ENCODE results near the gene LIMA1. TPM values are rescaled to one million over a fixed set of nuclear protein-coding genes. Genes with fewer than 3 reads are reported as not detected.
"Not testable (repeated sequence)": the region's sequence is repeated elsewhere in the genome, so short reads cannot be mapped to it uniquely, and the experiment has no call there.

LIMA1 gene
- total and polyA plus RNA-seq, 2 donors = 46.9 to 120 TPM

GRCh38 chr12:50257236-50258166, 25.8 kb downstream of the LIMA1 start:
- no peak overlapping the region for H3K4me3 ChIP-seq (ENCODE audit: low read length in 2 of 2)

GRCh38 chr12:50256761-50257160, 26.6 kb downstream of the LIMA1 start:
- Histone ChIP-seq H3K9me3 (ENCODE audit: control insufficient read depth in 2 of 2, insufficient read depth in 1 of 2, low read length in 1 of 2) (no peaks in the 10 kb centered on the region), H3K27me3 (ENCODE audit: control insufficient read depth in 2 of 2, insufficient read depth in 1 of 2, low read length in 1 of 2) (no peaks in the 10 kb centered on the region), H3K27ac (ENCODE audit: low read depth in 1 of 2, low read length in 1 of 2) (no peak overlapping the region), H3K36me3 (ENCODE audit: control insufficient read depth in 2 of 2, insufficient read depth in 2 of 2, low read length in 1 of 2) (no peaks in the 10 kb centered on the region), H3K4me1 (ENCODE audit: control insufficient read depth in 2 of 2, insufficient read depth in 2 of 2, low read length in 2 of 2) (no peaks in the 10 kb centered on the region), H3K4me3 (ENCODE audit: low read length in 2 of 2) (no peak overlapping the region)
- DNase-seq (ENCODE audit: low read depth in 6 of 9, low spot score in 9 of 9) = no peak
- WGBS = 97% methylated on average over 2 of the region's 2 CpGs

More at GRCh38 chr12:50257236-50258166, 25.8 kb downstream of the LIMA1 start:
- H3K4me1 ChIP-seq (ENCODE audit: control insufficient read depth in 2 of 2, insufficient read depth in 2 of 2, low read length in 2 of 2) = no peaks in the 10 kb centered on the region
- no peak overlapping the region for H3K27ac ChIP-seq (ENCODE audit: low read depth in 1 of 2, low read length in 1 of 2)
- H3K9me3 ChIP-seq (ENCODE audit: control insufficient read depth in 2 of 2, insufficient read depth in 1 of 2, low read length in 1 of 2) = no peaks in the 10 kb centered on the region
- no peaks in the 10 kb centered on the region for H3K27me3 ChIP-seq (ENCODE audit: control insufficient read depth in 2 of 2, insufficient read depth in 1 of 2, low read length in 1 of 2)
- no peak for DNase-seq (ENCODE audit: low read depth in 6 of 9, low spot score in 9 of 9)
- 93% methylated on average over 6 of the region's 6 CpGs for WGBS
- H3K36me3 ChIP-seq (ENCODE audit: control insufficient read depth in 2 of 2, insufficient read depth in 2 of 2, low read length in 1 of 2) = no peaks in the 10 kb centered on the region

- no peak overlapping the region for H3K27ac ChIP-seq (ENCODE audit: low read depth in 1 of 2, low read length in 1 of 2)
- 98% methylated on average over 6 of the region's 6 CpGs for WGBS
Measured at GRCh38 chr12:50252977-50253602, 30.2 kb downstream of the LIMA1 start.

GRCh38 chr12:50251619-50252252, 31.6 kb downstream of the LIMA1 start:
- 89% methylated on average over 6 of the region's 6 CpGs for WGBS

More at GRCh38 chr12:50252977-50253602, 30.2 kb downstream of the LIMA1 start:
- no peak for DNase-seq (ENCODE audit: low read depth in 6 of 9, low spot score in 9 of 9)
- no peaks in the 10 kb centered on the region for H3K36me3 ChIP-seq (ENCODE audit: control insufficient read depth in 2 of 2, insufficient read depth in 2 of 2, low read length in 1 of 2)
- no peaks in the 10 kb centered on the region for H3K9me3 ChIP-seq (ENCODE audit: control insufficient read depth in 2 of 2, insufficient read depth in 1 of 2, low read length in 1 of 2)
- no peaks in the 10 kb centered on the region for H3K27me3 ChIP-seq (ENCODE audit: control insufficient read depth in 2 of 2, insufficient read depth in 1 of 2, low read length in 1 of 2)
- H3K4me3 ChIP-seq (ENCODE audit: low read length in 2 of 2) = no peak overlapping the region
- H3K4me1 ChIP-seq (ENCODE audit: control insufficient read depth in 2 of 2, insufficient read depth in 2 of 2, low read length in 2 of 2) = no peaks in the 10 kb centered on the region

GRCh38 chr12:50249464-50250182, 33.7 kb downstream of the LIMA1 start:
- no peaks in the 10 kb centered on the region for H3K36me3 ChIP-seq (ENCODE audit: control insufficient read depth in 2 of 2, insufficient read depth in 2 of 2, low read length in 1 of 2)
- no peak overlapping the region for H3K27ac ChIP-seq (ENCODE audit: low read depth in 1 of 2, low read length in 1 of 2)
- H3K27me3 ChIP-seq (ENCODE audit: control insufficient read depth in 2 of 2, insufficient read depth in 1 of 2, low read length in 1 of 2) = no peaks in the 10 kb centered on the region
- no peaks in the 10 kb centered on the region for H3K4me1 ChIP-seq (ENCODE audit: control insufficient read depth in 2 of 2, insufficient read depth in 2 of 2, low read length in 2 of 2)
- WGBS = 96% methylated on average over 5 of the region's 5 CpGs
- DNase-seq (ENCODE audit: low read depth in 6 of 9, low spot score in 9 of 9) = no peak
- no peaks in the 10 kb centered on the region for H3K9me3 ChIP-seq (ENCODE audit: control insufficient read depth in 2 of 2, insufficient read depth in 1 of 2, low read length in 1 of 2)
- H3K4me3 ChIP-seq (ENCODE audit: low read length in 2 of 2) = no peak overlapping the region

More at GRCh38 chr12:50251619-50252252, 31.6 kb downstream of the LIMA1 start:
- Histone ChIP-seq H3K4me1 (ENCODE audit: control insufficient read depth in 2 of 2, insufficient read depth in 2 of 2, low read length in 2 of 2) (no peaks in the 10 kb centered on the region), H3K27me3 (ENCODE audit: control insufficient read depth in 2 of 2, insufficient read depth in 1 of 2, low read length in 1 of 2) (no peaks in the 10 kb centered on the region), H3K4me3 (ENCODE audit: low read length in 2 of 2) (no peak overlapping the region), H3K27ac (ENCODE audit: low read depth in 1 of 2, low read length in 1 of 2) (no peak overlapping the region), H3K36me3 (ENCODE audit: control insufficient read depth in 2 of 2, insufficient read depth in 2 of 2, low read length in 1 of 2) (no peaks in the 10 kb centered on the region), H3K9me3 (ENCODE audit: control insufficient read depth in 2 of 2, insufficient read depth in 1 of 2, low read length in 1 of 2) (no peaks in the 10 kb centered on the region)
- DNase-seq (ENCODE audit: low read depth in 6 of 9, low spot score in 9 of 9) = no peak

GRCh38 chr12:50248883-50249282, 34.4 kb downstream of the LIMA1 start:
- H3K4me1 ChIP-seq (ENCODE audit: control insufficient read depth in 2 of 2, insufficient read depth in 2 of 2, low read length in 2 of 2) = no peaks in the 10 kb centered on the region

GRCh38 chr12:50248411-50248810, 34.9 kb downstream of the LIMA1 start:
- H3K4me3 ChIP-seq (ENCODE audit: low read length in 2 of 2) = no peak overlapping the region
- H3K27me3 ChIP-seq (ENCODE audit: control insufficient read depth in 2 of 2, insufficient read depth in 1 of 2, low read length in 1 of 2) = no peaks in the 10 kb centered on the region
- no peaks in the 10 kb centered on the region for H3K36me3 ChIP-seq (ENCODE audit: control insufficient read depth in 2 of 2, insufficient read depth in 2 of 2, low read length in 1 of 2)
- H3K27ac ChIP-seq (ENCODE audit: low read depth in 1 of 2, low read length in 1 of 2) = no peak overlapping the region
- no peaks in the 10 kb centered on the region for H3K4me1 ChIP-seq (ENCODE audit: control insufficient read depth in 2 of 2, insufficient read depth in 2 of 2, low read length in 2 of 2)
- 99% methylated on average over 4 of the region's 4 CpGs for WGBS
- no peaks in the 10 kb centered on the region for H3K9me3 ChIP-seq (ENCODE audit: control insufficient read depth in 2 of 2, insufficient read depth in 1 of 2, low read length in 1 of 2)
- no peak for DNase-seq (ENCODE audit: low read depth in 6 of 9, low spot score in 9 of 9)

More at GRCh38 chr12:50248883-50249282, 34.4 kb downstream of the LIMA1 start:
- H3K36me3 ChIP-seq (ENCODE audit: control insufficient read depth in 2 of 2, insufficient read depth in 2 of 2, low read length in 1 of 2) = no peaks in the 10 kb centered on the region
- no peak for DNase-seq (ENCODE audit: low read depth in 6 of 9, low spot score in 9 of 9)
- H3K4me3 ChIP-seq (ENCODE audit: low read length in 2 of 2) = no peak overlapping the region
- H3K27me3 ChIP-seq (ENCODE audit: control insufficient read depth in 2 of 2, insufficient read depth in 1 of 2, low read length in 1 of 2) = no peaks in the 10 kb centered on the region
- no peak overlapping the region for H3K27ac ChIP-seq (ENCODE audit: low read depth in 1 of 2, low read length in 1 of 2)
- no peaks in the 10 kb centered on the region for H3K9me3 ChIP-seq (ENCODE audit: control insufficient read depth in 2 of 2, insufficient read depth in 1 of 2, low read length in 1 of 2)
- WGBS = 90% methylated on average over 2 of the region's 2 CpGs

- H3K4me1 ChIP-seq (ENCODE audit: control insufficient read depth in 2 of 2, insufficient read depth in 2 of 2, low read length in 2 of 2); DNase-seq (ENCODE audit: low read depth in 6 of 9, low spot score in 9 of 9); H3K27me3 ChIP-seq (ENCODE audit: control insufficient read depth in 2 of 2, insufficient read depth in 1 of 2, low read length in 1 of 2); H3K9me3 ChIP-seq (ENCODE audit: control insufficient read depth in 2 of 2, insufficient read depth in 1 of 2, low read length in 1 of 2); H3K36me3 ChIP-seq (ENCODE audit: control insufficient read depth in 2 of 2, insufficient read depth in 2 of 2, low read length in 1 of 2); H3K27ac ChIP-seq (ENCODE audit: low read depth in 1 of 2, low read length in 1 of 2); H3K4me3 ChIP-seq (ENCODE audit: low read length in 2 of 2): not testable (repeated sequence)
- 94% methylated on average over 9 of the region's 9 CpGs for WGBS
Measured at GRCh38 chr12:50247665-50248064, 35.7 kb downstream of the LIMA1 start.

All from thymus (tissue), 11 donors.